LoVo (cell line): Measurements from ENCODE around the gene SLC9A9.
"Not testable (repeated sequence)": the region's sequence is repeated elsewhere in the genome, so short reads cannot be mapped to it uniquely, and the experiment has no call there.

Experiments
- DNase-seq: peaks from one replicate; pipeline ENCODE4 v3.0.0-alpha.2; 2016; ENCODE audit warnings: low spot score

The SLC9A9 gene

GRCh38 chr3:143847787-143848631, at the start of gene SLC9A9:
TSS of gene SLC9A9 (minus strand) at chr3:143848468. CDS start at chr3:143848322, 146 bp downstream.
- peak; percentile 27 for DNase-seq

- DNase-seq: no peak
These were observed 49.5 kb upstream of the SLC9A9 start for GRCh38 chr3:143897576-143898295.

- DNase-seq: no peak
These were observed 48.2 kb upstream of the SLC9A9 start for GRCh38 chr3:143896486-143896885.

GRCh38 chr3:143895805-143896204, 47.5 kb upstream of the SLC9A9 start:
- peak; percentile 19 for DNase-seq

- no peak for DNase-seq
These were observed 40.6 kb upstream of the SLC9A9 start for GRCh38 chr3:143888846-143889245.

GRCh38 chr3:143888166-143888565, 39.9 kb upstream of the SLC9A9 start:
- no peak for DNase-seq

- DNase-seq: peak; percentile 43
These were observed 37.6 kb upstream of the SLC9A9 start for GRCh38 chr3:143885780-143886427.

GRCh38 chr3:143884861-143885260, 36.6 kb upstream of the SLC9A9 start:
- no peak for DNase-seq

- no peak for DNase-seq
These were observed 34.9 kb upstream of the SLC9A9 start for GRCh38 chr3:143883151-143883550.

- no peak for DNase-seq
These were observed 32.8 kb upstream of the SLC9A9 start for GRCh38 chr3:143881095-143881494.

GRCh38 chr3:143875546-143875945, 27.3 kb upstream of the SLC9A9 start:
- DNase-seq: no peak

- not testable (repeated sequence) for DNase-seq
These were observed 25.3 kb upstream of the SLC9A9 start for GRCh38 chr3:143873553-143873952.

GRCh38 chr3:143865302-143865701, 17.0 kb upstream of the SLC9A9 start:
- no peak for DNase-seq

- DNase-seq: no peak
These were observed 11.4 kb upstream of the SLC9A9 start for GRCh38 chr3:143859465-143860203.

- DNase-seq: no peak
These were observed 8.1 kb upstream of the SLC9A9 start for GRCh38 chr3:143856252-143856970.

- no peak for DNase-seq
These were observed 6.9 kb upstream of the SLC9A9 start for GRCh38 chr3:143855183-143855582.

GRCh38 chr3:143851331-143852017, 3.2 kb upstream of the SLC9A9 start:
- no peak for DNase-seq

- DNase-seq: no peak
These were observed 2.6 kb upstream of the SLC9A9 start for GRCh38 chr3:143850877-143851276.

- no peak for DNase-seq
These were observed 1.7 kb upstream of the SLC9A9 start for GRCh38 chr3:143849854-143850549.

- no peak for DNase-seq
These were observed 436 bp upstream of the SLC9A9 start for GRCh38 chr3:143848704-143849103.
